ENCODE results near the gene DPPA4.

Gene DPPA4

GRCh38 chr3:109355625-109356441 is 18.5 kb upstream of the DPPA4 start:
- H3F3A ChIP-seq (ENCODE audit: low read depth): no peaks in the 10 kb centered on the region
- no peak overlapping the region for H3K9ac ChIP-seq (ENCODE audit: low read depth, low read length, poor library complexity, severe bottlenecking)
- no peak for TF ChIP-seq EZH2phosphoT487 (IDR thresholded peaks at IDR 0.05; ENCODE audit: borderline replicate concordance)
- TF ChIP-seq, protein P1, sequence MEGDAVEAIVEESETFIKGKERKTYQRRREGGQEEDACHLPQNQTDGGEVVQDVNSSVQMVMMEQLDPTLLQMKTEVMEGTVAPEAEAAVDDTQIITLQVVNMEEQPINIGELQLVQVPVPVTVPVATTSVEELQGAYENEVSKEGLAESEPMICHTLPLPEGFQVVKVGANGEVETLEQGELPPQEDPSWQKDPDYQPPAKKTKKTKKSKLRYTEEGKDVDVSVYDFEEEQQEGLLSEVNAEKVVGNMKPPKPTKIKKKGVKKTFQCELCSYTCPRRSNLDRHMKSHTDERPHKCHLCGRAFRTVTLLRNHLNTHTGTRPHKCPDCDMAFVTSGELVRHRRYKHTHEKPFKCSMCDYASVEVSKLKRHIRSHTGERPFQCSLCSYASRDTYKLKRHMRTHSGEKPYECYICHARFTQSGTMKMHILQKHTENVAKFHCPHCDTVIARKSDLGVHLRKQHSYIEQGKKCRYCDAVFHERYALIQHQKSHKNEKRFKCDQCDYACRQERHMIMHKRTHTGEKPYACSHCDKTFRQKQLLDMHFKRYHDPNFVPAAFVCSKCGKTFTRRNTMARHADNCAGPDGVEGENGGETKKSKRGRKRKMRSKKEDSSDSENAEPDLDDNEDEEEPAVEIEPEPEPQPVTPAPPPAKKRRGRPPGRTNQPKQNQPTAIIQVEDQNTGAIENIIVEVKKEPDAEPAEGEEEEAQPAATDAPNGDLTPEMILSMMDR (conservative IDR thresholded peaks at IDR 0.05; ENCODE audit: low read length): no peak

DNA sequence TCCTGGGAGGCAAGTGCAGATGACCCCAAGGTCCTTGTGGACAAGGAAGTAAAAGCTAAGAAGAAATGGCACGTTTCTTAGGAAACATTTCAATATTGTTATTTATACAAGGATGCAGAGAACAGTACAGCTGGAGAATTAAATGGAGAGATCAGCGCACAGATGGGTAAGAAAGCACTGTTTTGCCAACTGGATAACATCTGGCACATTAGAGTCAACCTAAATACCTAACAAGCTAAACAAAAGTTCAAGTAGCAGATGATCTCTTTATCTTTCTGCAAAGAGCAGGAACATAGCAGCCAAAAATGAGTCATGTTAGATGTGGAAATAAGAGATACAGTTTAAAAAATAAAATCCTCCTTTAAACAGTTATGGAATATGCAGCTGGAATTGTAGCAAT is 15.7 kb upstream of the DPPA4 start:
- no peaks in the 10 kb centered on the region for H3K4me1 ChIP-seq (ENCODE audit: insufficient read depth, low read length, poor library complexity, severe bottlenecking)
- H3K9me3 ChIP-seq (ENCODE audit: insufficient read depth, low read depth, low read length): no peaks in the 10 kb centered on the region
- H3K79me2 ChIP-seq (ENCODE audit: insufficient read depth, low read length): no peaks in the 10 kb centered on the region
- no peaks in the 10 kb centered on the region for H3K27me3 ChIP-seq (ENCODE audit: insufficient read depth, low read length, poor library complexity, severe bottlenecking)
- H3K36me3 ChIP-seq (ENCODE audit: insufficient read depth, low read length): no peaks in the 10 kb centered on the region
- H3K9me2 ChIP-seq (replicated peaks; ENCODE audit: low read depth, low read length): no peaks in the 10 kb centered on the region
- H3K4me3 ChIP-seq (ENCODE audit: low read length, poor library complexity, severe bottlenecking): no peak overlapping the region
- H3K9ac ChIP-seq (ENCODE audit: low read depth, low read length, poor library complexity, severe bottlenecking): no peak overlapping the region
- no peaks in the 10 kb centered on the region for H4K20me1 ChIP-seq (ENCODE audit: insufficient read depth, low read length, poor library complexity, severe bottlenecking)
- TF ChIP-seq EZH2phosphoT487 (IDR thresholded peaks at IDR 0.05; ENCODE audit: borderline replicate concordance): no peak
- TF ChIP-seq, protein P1 (conservative IDR thresholded peaks at IDR 0.05; ENCODE audit: low read length): no peak
- H3F3A ChIP-seq (ENCODE audit: low read depth): no peaks in the 10 kb centered on the region
- H3K4me2 ChIP-seq (ENCODE audit: low read depth, low read length, poor library complexity, severe bottlenecking): no peak overlapping the region
- H2AFZ ChIP-seq (ENCODE audit: low read length): peak overlapping the region; percentile 22; the same call in 1 of the 2 replicates

More at GRCh38 chr3:109355625-109356441, 18.5 kb upstream of the DPPA4 start:
- no peaks in the 10 kb centered on the region for H4K20me1 ChIP-seq (ENCODE audit: insufficient read depth, low read length, poor library complexity, severe bottlenecking)
- H3K9me2 ChIP-seq (replicated peaks; ENCODE audit: low read depth, low read length): no peaks in the 10 kb centered on the region
- no peaks in the 10 kb centered on the region for H3K9me3 ChIP-seq (ENCODE audit: insufficient read depth, low read depth, low read length)
- no peaks in the 10 kb centered on the region for H3K4me1 ChIP-seq (ENCODE audit: insufficient read depth, low read length, poor library complexity, severe bottlenecking)
- H3K4me2 ChIP-seq (ENCODE audit: low read depth, low read length, poor library complexity, severe bottlenecking): no peak overlapping the region
- peak overlapping the region; percentile 30; the same call in 1 of the 2 replicates for H2AFZ ChIP-seq (ENCODE audit: low read length)
- no peaks in the 10 kb centered on the region for H3K79me2 ChIP-seq (ENCODE audit: insufficient read depth, low read length)
- H3K4me3 ChIP-seq (ENCODE audit: low read length, poor library complexity, severe bottlenecking): no peak overlapping the region
- no peaks in the 10 kb centered on the region for H3K27me3 ChIP-seq (ENCODE audit: insufficient read depth, low read length, poor library complexity, severe bottlenecking)
- H3K36me3 ChIP-seq (ENCODE audit: insufficient read depth, low read length): no peaks in the 10 kb centered on the region

- Histone ChIP-seq H3K4me3 (ENCODE audit: low read length, poor library complexity, severe bottlenecking) (no peak overlapping the region), H3K36me3 (ENCODE audit: insufficient read depth, low read length) (no peaks in the 10 kb centered on the region), H3K4me2 (ENCODE audit: low read depth, low read length, poor library complexity, severe bottlenecking) (no peak overlapping the region), H3K4me1 (ENCODE audit: insufficient read depth, low read length, poor library complexity, severe bottlenecking) (peaks cover 10% of the 10 kb centered on the region), H3K9me2 (replicated peaks; ENCODE audit: low read depth, low read length) (no peaks in the 10 kb centered on the region), H3K9ac (ENCODE audit: low read depth, low read length, poor library complexity, severe bottlenecking) (no peak overlapping the region), H3K27me3 (ENCODE audit: insufficient read depth, low read length, poor library complexity, severe bottlenecking) (no peaks in the 10 kb centered on the region), H3K9me3 (ENCODE audit: insufficient read depth, low read depth, low read length) (no peaks in the 10 kb centered on the region), H3F3A (ENCODE audit: low read depth) (0 out of 2 replicates have a peak, but pooled peaks cover 3% of the 10 kb centered on the region), H3K79me2 (ENCODE audit: insufficient read depth, low read length) (no peaks in the 10 kb centered on the region), H4K20me1 (ENCODE audit: insufficient read depth, low read length, poor library complexity, severe bottlenecking) (no peaks in the 10 kb centered on the region), H2AFZ (ENCODE audit: low read length) (no peak overlapping the region)
- no peak for TF ChIP-seq EZH2phosphoT487 (IDR thresholded peaks at IDR 0.05; ENCODE audit: borderline replicate concordance)
- TF ChIP-seq, protein P1 (conservative IDR thresholded peaks at IDR 0.05; ENCODE audit: low read length): no peak
These were observed 13.9 kb upstream of the DPPA4 start for GRCh38 chr3:109351231-109351630.

Measured in Loucy (cell line).